ENCODE results near the gene EXOC3L4. TPM values are rescaled to one million over a fixed set of nuclear protein-coding genes. Genes with fewer than 3 reads are reported as not detected.

Gene EXOC3L4
- total RNA-seq, 1 donor from 2014 or later, result not detected

- FAIRE-seq (no peak), DNase-seq (ENCODE audit: low read depth) (no peak)
- Histone ChIP-seq H3K4me3 (ENCODE audit: low read depth, low read length) (no peak overlapping the region), H3K36me3 (ENCODE audit: control insufficient read depth, insufficient read depth, low read length) (no peaks in the 10 kb centered on the region), H3K27me3 (ENCODE audit: control insufficient read depth, insufficient read depth, low read length) (peaks cover 16% of the 10 kb centered on the region)
- TF ChIP-seq CTCF (IDR thresholded peaks at IDR 0.05; ENCODE audit: insufficient read depth, low read length, severe bottlenecking), result no peak
Observed at GRCh38 chr14:103121121-103121845, 26.8 kb downstream of the EXOC3L4 start.

DNA sequence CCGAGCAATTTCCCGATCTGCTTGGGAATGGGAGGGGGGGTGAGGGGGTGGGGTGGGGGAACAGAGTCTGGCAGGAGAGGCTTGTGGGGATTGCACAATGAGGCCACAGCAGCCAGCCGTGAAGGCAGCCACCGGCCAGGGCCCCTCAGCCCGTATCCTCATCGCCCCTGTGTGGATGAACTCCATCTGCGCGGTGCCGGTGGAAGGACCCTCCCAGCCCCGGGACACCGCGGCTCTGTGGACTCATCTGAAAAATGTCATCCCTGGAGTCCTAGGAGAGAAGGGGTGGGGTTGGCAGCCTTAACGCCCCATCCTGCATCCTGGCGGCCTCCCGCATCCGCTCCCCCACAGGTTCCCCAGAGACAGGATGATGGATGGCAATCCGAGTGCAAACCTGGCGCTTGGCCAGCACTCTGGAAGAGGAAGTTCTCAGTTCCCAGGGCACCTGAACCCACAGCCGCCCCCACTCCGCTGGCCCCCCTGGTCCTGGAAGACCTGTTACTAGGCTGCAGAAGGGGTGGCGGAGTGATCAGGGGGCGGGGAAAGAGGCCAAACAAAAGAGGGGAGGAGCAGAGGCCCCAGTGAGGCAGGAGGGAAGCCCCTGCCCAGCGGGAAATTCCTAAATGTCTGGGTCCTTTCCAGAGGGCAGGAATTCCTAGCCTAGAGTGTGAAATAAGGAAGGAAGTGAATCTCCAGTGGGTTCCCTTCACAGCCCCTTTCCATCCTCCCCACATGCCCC is 27.5 kb downstream of the EXOC3L4 start:
- no peak for DNase-seq (ENCODE audit: low read depth)
- Histone ChIP-seq H3K27me3 (ENCODE audit: control insufficient read depth, insufficient read depth, low read length) (peaks cover 17% of the 10 kb centered on the region), H3K4me3 (ENCODE audit: low read depth, low read length) (no peak overlapping the region), H3K36me3 (ENCODE audit: control insufficient read depth, insufficient read depth, low read length) (no peaks in the 10 kb centered on the region)
- no peak for TF ChIP-seq CTCF (IDR thresholded peaks at IDR 0.05; ENCODE audit: insufficient read depth, low read length, severe bottlenecking)
- FAIRE-seq, result no peak

DNA sequence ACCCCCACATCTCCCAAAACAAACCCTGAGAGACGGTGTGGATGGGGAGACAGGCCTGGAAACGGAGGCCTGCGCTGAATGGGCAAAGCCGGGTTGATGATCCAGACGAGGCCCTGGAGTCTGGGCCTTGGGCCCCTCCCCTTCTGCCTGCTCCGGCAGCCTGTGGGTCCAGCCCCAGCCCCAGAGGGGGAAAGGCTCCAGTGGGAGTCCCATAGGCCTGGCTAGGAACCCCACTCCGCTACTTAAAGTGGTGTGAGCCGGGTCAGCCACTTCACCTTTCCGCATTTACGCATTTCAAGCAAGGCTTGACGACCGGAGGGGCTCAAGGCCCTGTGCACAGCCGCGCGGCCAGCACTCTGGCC is 28.0 kb downstream of the EXOC3L4 start:
- TF ChIP-seq CTCF (IDR thresholded peaks at IDR 0.05; ENCODE audit: insufficient read depth, low read length, severe bottlenecking), result no peak
- Histone ChIP-seq H3K36me3 (ENCODE audit: control insufficient read depth, insufficient read depth, low read length) (no peaks in the 10 kb centered on the region), H3K4me3 (ENCODE audit: low read depth, low read length) (no peak overlapping the region), H3K27me3 (ENCODE audit: control insufficient read depth, insufficient read depth, low read length) (peaks cover 17% of the 10 kb centered on the region)
- FAIRE-seq (no peak), DNase-seq (ENCODE audit: low read depth) (no peak)

- DNase-seq (ENCODE audit: low read depth) (no peak), FAIRE-seq (no peak)
- peak within 1 kb of the TSS; percentile 28 for H3K4me3 ChIP-seq (ENCODE audit: low read depth, low read length)
Observed at GRCh38 chr14:103122947-103123633, 28.6 kb downstream of the EXOC3L4 start, which contains the start of gene TNFAIP2. TSS of gene TNFAIP2 (plus strand) at chr14:103123461. CDS start at chr14:103126458, 2,997 bp downstream.

More at GRCh38 chr14:103122947-103123633, 28.6 kb downstream of the EXOC3L4 start, which contains the start of gene TNFAIP2:
- Histone ChIP-seq H3K36me3 (ENCODE audit: control insufficient read depth, insufficient read depth, low read length) (no peaks in the 10 kb centered on the region), H3K27me3 (ENCODE audit: control insufficient read depth, insufficient read depth, low read length) (peaks cover 17% of the 10 kb centered on the region)
- TF ChIP-seq CTCF (IDR thresholded peaks at IDR 0.05; ENCODE audit: insufficient read depth, low read length, severe bottlenecking), result no peak
